HL-60 (cell line): ENCODE data around the gene DCX.

Experiments used
- CTCF ChIP-seq: IDR thresholded peaks from one replicate; pipeline ENCODE4 v1.5.1; 2011; ENCODE audit warnings: low read length, control low read depth, inconsistent platforms; ENCODE audit not compliant: insufficient read depth
- POLR2AphosphoS5 ChIP-seq: IDR thresholded peaks from 2 replicates; pipeline ENCODE4 v1.6.1; 2012; ENCODE audit warnings: low read depth
- REST ChIP-seq: IDR thresholded peaks from 2 replicates; pipeline ENCODE4 v1.6.1; 2012; ENCODE audit warnings: low read depth; ENCODE audit not compliant: insufficient replicate concordance

- TF ChIP-seq REST: no peak
- TF ChIP-seq CTCF: no peak
- no peak for TF ChIP-seq POLR2AphosphoS5
These were observed 71.9 kb downstream of the DCX start for GRCh38 chrX:111340054-111340453.
